HuH-7.5 (cell line): ENCODE results near the gene AASS.

ENCODE experiments used
- DNase-seq: peaks from one replicate; pipeline ENCODE4 v3.0.0; 2011; ENCODE audit warnings: low spot score

Gene AASS

DNA sequence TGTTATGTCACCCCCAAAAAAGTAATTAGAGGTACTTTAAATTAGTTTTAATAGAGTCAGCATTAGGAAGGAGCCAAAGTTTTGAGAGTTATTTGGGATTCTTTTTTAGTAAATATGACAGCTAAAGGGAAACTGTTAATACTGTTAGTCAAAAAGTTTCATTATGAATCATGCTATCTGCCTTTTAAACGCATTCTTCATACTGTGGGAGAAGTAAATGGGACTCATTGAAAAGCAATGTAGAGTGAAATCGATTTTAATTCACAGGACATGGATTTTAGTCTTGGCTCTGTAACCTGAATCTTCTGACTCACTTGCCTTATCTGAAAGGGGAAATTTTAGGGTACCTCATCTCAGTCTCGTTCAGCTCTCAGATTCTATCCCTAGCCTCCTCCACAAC is 105.1 kb downstream of the AASS start:
- DNase-seq = no peak

DNA sequence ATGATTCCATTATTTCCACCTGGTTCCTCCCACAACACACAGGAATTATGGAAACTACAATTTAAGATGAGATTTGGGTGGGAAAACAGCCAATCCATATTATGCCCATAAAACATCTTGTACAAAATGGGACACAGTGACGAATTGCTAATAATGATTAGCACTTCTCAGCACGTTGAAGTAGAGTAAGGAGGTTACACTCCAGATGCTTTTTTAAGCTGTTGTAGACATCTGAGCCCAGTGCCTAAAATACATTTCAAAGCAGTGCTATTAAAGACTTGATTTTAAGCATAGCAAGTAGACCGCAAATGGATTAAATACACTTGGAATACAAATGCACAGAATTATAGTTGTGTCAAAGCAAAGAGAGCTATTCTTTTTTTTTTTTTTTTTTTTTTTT is 105.9 kb downstream of the AASS start:
- DNase-seq = no peak

DNA sequence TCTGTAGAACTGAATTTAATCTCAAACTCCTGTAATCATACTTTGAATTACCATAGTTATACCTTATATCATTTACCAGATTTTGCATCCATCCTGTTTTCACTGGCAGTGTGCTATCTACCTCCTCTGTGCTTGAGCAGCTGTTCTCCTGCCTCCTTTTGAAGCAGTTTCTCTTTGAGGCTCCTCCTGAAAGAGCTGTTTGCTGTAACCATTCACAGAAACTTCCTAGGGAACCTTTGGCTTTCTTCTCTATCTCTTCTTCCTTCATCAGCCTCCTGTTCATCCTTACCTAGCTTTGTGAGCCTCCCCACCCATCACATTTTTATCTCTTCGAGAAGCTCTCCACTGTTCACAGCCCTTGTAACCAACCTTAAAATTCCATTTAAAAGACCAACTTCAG is 108.2 kb downstream of the AASS start:
- no peak for DNase-seq

- DNase-seq = no peak
Measured at GRCh38 chr7:122033641-122034040, 110.4 kb downstream of the AASS start.

DNA sequence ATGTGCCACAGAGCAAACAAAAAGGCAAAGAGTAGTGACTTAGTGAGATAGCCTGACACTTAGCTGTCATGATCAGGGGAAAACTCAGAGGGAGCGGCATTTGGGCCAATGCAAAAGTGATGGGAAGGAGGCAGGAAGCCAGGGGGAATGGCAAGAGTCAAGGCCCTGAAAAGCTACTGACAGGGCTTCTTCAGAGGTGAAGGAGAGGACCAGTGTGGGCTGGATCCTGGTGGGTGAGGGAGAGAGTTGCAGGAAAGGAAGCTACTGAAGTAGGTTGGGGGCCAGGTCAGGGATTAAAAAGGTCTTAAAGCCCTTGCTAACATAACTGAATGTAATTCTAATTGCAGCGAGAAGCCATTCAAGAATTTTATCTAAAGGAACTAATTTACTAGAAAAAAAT is 117.0 kb downstream of the AASS start:
- DNase-seq = no peak
